Epithelial cell of proximal tubule (primary cell): ENCODE results near the gene DYSF. TPM values are rescaled to one million over a fixed set of nuclear protein-coding genes. Genes with fewer than 3 reads are reported as not detected.

Experiments used
- DNase-seq: peaks from one replicate; pipeline ENCODE4 v3.0.0-alpha.2; 2011; ENCODE audit warnings: low read depth
- H3K4me3 ChIP-seq: 2 replicates; pipeline ENCODE4 v1.5.1; 2011; ENCODE audit warnings: low read depth, mild to moderate bottlenecking, low read length
- total RNA-seq: library from RNA; depleted of rRNA; stranded (reverse); fragments of >200 nt; gene quantifications from 2 replicates; pipeline ENCODE4 v1.2.3, GENCODE V29; 2015
- TF ChIP-seq, protein P1 (sequence below): conservative IDR thresholded peaks from 2 replicates; pipeline ENCODE4 v1.5.1; 2012; ENCODE audit warnings: low read depth, mild to moderate bottlenecking, low read length

Gene DYSF
- total RNA-seq, 1 donor from 2014 or later: 6.3 TPM

DNA sequence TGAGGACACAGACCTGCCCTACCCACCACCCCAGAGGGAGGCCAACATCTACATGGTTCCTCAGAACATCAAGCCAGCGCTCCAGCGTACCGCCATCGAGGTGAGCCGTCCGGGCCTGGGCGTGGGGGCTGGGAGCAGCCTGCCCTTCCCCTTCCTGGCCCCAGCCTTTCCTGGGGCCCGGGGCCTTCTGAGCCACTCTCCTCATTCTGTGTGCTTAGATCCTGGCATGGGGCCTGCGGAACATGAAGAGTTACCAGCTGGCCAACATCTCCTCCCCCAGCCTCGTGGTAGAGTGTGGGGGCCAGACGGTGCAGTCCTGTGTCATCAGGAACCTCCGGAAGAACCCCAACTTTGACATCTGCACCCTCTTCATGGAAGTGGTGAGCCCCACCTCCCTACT lies 157.9 kb downstream of the DYSF start:
- TF ChIP-seq, protein P1, sequence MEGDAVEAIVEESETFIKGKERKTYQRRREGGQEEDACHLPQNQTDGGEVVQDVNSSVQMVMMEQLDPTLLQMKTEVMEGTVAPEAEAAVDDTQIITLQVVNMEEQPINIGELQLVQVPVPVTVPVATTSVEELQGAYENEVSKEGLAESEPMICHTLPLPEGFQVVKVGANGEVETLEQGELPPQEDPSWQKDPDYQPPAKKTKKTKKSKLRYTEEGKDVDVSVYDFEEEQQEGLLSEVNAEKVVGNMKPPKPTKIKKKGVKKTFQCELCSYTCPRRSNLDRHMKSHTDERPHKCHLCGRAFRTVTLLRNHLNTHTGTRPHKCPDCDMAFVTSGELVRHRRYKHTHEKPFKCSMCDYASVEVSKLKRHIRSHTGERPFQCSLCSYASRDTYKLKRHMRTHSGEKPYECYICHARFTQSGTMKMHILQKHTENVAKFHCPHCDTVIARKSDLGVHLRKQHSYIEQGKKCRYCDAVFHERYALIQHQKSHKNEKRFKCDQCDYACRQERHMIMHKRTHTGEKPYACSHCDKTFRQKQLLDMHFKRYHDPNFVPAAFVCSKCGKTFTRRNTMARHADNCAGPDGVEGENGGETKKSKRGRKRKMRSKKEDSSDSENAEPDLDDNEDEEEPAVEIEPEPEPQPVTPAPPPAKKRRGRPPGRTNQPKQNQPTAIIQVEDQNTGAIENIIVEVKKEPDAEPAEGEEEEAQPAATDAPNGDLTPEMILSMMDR: no peak
- no peak for DNase-seq
- H3K4me3 ChIP-seq: no peak overlapping the region

DNA sequence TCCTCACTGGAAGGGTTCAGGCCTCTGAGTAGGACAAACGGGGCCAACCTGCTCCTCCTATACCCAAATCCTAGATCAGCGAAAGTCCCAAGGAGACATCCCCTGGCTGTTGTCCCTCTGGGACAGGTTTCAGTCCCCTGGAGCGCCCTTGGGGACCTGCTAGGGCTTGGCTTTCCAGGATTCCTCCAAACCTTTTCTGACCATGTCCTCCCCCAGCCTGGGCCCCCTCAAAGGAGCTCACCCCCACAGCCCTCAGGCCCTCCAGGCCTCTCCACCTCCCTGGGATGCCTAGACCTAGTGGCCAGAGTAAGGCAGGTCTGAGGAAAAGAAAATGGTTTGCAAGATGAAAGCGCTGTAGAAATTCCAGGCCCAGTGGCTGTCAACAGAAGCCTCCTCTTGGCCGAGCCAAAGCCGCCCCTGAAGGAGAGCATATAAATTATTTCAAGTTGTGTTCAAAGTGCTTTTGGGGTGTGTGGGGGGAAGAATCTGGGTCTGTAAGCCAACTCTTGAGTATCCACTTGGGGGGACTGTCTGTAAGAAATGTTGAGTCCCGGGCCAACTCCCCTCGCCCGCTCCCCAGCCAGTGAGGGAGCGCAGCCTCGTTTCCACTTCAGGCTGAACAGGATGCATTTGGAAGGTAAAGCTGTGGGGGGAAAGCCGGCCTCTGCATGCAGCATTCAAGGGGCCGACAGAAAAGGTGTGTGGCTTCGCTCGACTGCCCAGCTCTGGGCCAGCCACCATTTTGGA lies 158.6 kb downstream of the DYSF start:
- H3K4me3 ChIP-seq: no peak overlapping the region
- TF ChIP-seq, protein P1: no peak
- DNase-seq: no peak

DNA sequence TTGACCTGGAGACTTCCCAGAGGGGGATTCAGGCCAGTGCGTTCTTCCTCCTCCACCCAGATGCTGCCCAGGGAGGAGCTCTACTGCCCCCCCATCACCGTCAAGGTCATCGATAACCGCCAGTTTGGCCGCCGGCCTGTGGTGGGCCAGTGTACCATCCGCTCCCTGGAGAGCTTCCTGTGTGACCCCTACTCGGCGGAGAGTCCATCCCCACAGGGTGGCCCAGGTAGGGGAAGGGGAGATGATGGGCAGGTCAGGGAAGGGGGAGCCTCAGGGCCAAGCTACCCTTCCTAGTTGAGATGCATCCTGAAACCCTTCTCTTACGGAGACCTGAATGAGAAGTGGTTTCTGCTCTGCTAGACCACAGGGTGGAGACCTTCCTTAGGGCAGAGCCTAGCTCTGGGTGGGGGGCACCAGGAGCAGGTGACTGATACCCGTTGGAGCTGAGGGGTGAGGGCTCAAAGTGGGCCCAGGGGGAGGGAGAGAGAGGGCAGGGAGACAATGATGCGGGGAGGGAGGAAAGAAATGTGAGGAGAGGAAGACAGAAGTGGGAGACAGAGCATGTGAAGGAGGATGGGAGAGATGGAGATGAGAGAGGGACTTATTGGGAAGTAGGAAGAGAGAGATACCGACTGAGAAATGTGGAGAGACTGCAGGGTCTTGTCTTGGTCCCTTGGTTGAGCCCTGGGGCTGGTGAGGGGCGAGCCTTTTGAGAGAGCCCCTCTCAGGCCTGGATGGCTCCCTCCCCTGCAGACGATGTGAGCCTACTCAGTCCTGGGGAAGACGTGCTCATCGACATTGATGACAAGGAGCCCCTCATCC lies 159.4 kb downstream of the DYSF start:
- no peak for DNase-seq
- no peak overlapping the region for H3K4me3 ChIP-seq
- TF ChIP-seq, protein P1: no peak

DNA sequence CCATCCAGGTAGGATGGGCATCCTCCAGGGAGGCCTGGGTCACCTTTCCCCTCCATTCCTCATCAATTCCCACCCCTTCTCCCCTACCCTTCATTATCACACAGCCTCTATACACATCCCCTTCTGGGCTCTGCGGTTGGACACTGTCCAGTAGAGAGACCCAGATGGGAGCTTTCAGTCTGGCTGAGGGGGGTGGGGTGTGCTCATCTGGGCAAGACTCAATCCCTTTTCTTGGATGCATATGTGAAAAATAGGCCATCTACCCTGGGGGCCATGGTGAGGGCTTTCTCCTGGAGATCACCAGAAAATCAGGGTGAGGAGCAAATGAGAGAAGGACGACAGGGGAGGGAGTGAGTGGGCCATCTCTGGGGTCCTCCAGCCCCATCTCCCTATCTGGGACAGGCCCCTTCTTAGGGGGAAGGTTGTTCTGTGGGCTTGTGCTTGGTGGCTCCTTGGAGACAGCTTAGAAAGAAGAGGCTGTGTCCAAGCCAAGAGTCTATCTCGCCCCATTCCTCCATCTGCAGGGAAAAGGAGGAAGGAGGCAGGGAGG lies 160.1 kb downstream of the DYSF start:
- no peak overlapping the region for H3K4me3 ChIP-seq
- DNase-seq: no peak
- TF ChIP-seq, protein P1: no peak

DNA sequence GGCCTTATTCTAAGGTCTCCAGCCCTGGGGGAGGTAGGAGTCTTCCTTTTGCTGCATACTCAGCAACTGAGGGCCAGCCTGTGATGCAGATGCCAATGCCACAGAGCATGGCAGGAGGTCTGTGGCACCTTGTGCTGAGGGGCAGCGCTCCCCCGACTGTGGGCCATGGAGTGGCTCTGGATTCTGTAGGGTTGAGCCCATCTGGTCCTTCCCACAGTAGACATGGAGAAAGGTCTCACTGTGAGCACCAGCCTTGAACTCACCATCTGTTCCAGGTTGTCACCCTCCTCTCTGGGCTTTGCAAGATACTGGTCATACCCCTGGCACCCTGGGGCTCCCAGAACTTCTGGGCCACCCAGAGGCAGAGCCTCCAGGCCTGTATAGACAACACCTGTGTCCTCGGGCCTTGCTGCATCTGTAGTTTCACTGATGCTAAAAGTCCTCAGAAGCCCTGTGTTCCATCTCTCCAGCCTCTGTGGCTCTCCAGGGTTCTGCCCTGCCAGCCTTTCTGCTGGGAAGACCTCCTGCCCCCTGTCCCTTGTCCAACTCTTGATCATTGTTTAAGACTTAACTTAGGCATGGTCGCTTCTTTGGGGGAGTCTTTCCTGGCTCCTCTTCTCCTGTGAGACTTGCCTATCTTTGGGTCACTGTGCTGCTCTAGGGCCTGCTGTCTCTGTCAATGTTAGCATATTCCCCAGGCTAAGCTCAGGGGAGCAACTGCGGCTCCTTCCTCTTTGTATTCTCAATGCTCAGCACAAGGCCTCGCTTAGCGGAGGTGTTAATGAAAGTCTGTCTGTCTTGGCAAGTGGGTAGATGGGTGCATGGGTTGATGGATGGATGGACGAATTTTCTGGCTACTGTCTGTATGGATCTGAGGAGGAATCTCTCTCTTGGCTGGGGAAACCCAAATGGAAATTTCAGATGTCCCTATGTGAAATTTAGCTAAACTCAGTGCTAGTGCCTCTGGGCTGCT lies 160.9 kb downstream of the DYSF start:
- no peak for DNase-seq
- no peak overlapping the region for H3K4me3 ChIP-seq
- TF ChIP-seq, protein P1: no peak
